ENCODE measurements around the gene BACH1. TPM values are rescaled to one million over a fixed set of nuclear protein-coding genes. Genes with fewer than 3 reads are reported as not detected.

Gene BACH1
- total RNA-seq, 1 donor from 2014 or later: 34.3 TPM

GRCh38 chr21:29301691-29302090, 3.0 kb downstream of the BACH1 start:
- Histone ChIP-seq H3K36me3 (ENCODE audit: control insufficient read depth, insufficient read depth, low read length) (no peaks in the 10 kb centered on the region), H3K27me3 (ENCODE audit: control insufficient read depth, insufficient read depth, low read length) (no peaks in the 10 kb centered on the region), H3K4me3 (ENCODE audit: low read depth, low read length) (no peak overlapping the region)
- DNase-seq (ENCODE audit: low read depth): no peak
- TF ChIP-seq CTCF (IDR thresholded peaks at IDR 0.05; ENCODE audit: insufficient read depth, low read length, poor library complexity, severe bottlenecking): no peak

- TF ChIP-seq CTCF (IDR thresholded peaks at IDR 0.05; ENCODE audit: insufficient read depth, low read length, poor library complexity, severe bottlenecking): no peak
- H3K36me3 ChIP-seq (ENCODE audit: control insufficient read depth, insufficient read depth, low read length): no peaks in the 10 kb centered on the region
- no peak overlapping the region for H3K4me3 ChIP-seq (ENCODE audit: low read depth, low read length)
- no peak for DNase-seq (ENCODE audit: low read depth)
- H3K27me3 ChIP-seq (ENCODE audit: control insufficient read depth, insufficient read depth, low read length): no peaks in the 10 kb centered on the region
Measured at GRCh38 chr21:29302359-29302875, 3.7 kb downstream of the BACH1 start.

GRCh38 chr21:29303288-29303687, 4.6 kb downstream of the BACH1 start:
- Histone ChIP-seq H3K36me3 (ENCODE audit: control insufficient read depth, insufficient read depth, low read length) (no peaks in the 10 kb centered on the region), H3K27me3 (ENCODE audit: control insufficient read depth, insufficient read depth, low read length) (no peaks in the 10 kb centered on the region), H3K4me3 (ENCODE audit: low read depth, low read length) (no peak overlapping the region)
- no peak for TF ChIP-seq CTCF (IDR thresholded peaks at IDR 0.05; ENCODE audit: insufficient read depth, low read length, poor library complexity, severe bottlenecking)
- no peak for DNase-seq (ENCODE audit: low read depth)

DNA sequence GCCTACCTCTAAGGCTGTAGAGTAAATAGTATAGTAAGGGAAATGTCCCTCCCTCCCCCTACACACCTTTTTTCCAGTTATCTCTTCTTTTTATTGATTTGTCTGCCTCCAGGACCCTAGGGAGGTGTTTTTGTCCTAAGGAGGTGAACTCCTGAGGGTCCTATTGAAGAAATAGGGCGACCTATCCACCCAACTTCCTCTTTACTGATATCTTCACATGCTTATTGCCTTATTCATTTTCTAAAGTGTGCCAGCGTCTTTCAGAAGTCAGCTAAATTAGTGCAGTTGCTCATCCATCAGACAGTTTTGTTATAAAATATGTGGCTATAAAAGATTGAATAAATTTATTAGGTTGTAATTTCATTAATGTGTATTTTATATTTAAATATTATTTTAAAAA, 5.9 kb downstream of the BACH1 start:
- no peak overlapping the region for H3K4me3 ChIP-seq (ENCODE audit: low read depth, low read length)
- no peaks in the 10 kb centered on the region for H3K27me3 ChIP-seq (ENCODE audit: control insufficient read depth, insufficient read depth, low read length)
- no peaks in the 10 kb centered on the region for H3K36me3 ChIP-seq (ENCODE audit: control insufficient read depth, insufficient read depth, low read length)
- TF ChIP-seq CTCF (IDR thresholded peaks at IDR 0.05; ENCODE audit: insufficient read depth, low read length, poor library complexity, severe bottlenecking): no peak
- DNase-seq (ENCODE audit: low read depth): no peak

DNA sequence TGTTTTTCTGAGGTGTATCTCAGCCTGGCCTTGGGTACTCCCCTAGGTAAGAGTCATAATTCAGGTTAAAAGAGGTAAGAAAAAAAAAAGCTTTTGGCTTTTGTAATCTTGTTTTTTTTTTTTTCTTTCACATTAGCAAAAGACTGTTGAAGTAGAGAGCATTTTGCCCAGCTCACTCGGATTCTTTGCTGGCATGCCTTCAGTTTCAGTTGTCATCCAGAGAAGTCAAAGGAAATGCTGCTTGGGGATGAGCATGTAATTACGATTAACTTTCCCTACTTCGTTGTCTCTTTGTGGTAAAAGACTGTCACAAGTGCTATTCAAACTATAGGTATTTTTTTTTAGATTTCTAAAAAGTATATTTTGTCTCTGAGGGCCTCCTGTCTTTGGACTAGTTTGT, 6.3 kb downstream of the BACH1 start:
- TF ChIP-seq CTCF (IDR thresholded peaks at IDR 0.05; ENCODE audit: insufficient read depth, low read length, poor library complexity, severe bottlenecking): no peak
- no peaks in the 10 kb centered on the region for H3K36me3 ChIP-seq (ENCODE audit: control insufficient read depth, insufficient read depth, low read length)
- no peak overlapping the region for H3K4me3 ChIP-seq (ENCODE audit: low read depth, low read length)
- no peaks in the 10 kb centered on the region for H3K27me3 ChIP-seq (ENCODE audit: control insufficient read depth, insufficient read depth, low read length)
- no peak for DNase-seq (ENCODE audit: low read depth)

GRCh38 chr21:29305561-29305960, 6.8 kb downstream of the BACH1 start:
- Histone ChIP-seq H3K4me3 (ENCODE audit: low read depth, low read length) (no peak overlapping the region), H3K36me3 (ENCODE audit: control insufficient read depth, insufficient read depth, low read length) (no peaks in the 10 kb centered on the region), H3K27me3 (ENCODE audit: control insufficient read depth, insufficient read depth, low read length) (no peaks in the 10 kb centered on the region)
- TF ChIP-seq CTCF (IDR thresholded peaks at IDR 0.05; ENCODE audit: insufficient read depth, low read length, poor library complexity, severe bottlenecking): no peak
- no peak for DNase-seq (ENCODE audit: low read depth)
